MM.1S (cell line): ENCODE results near the gene CDT1.

Experiments
- DNase-seq: peaks from one replicate; pipeline ENCODE4 v3.0.0-alpha.2; 2015
- H2AFZ ChIP-seq: fragments of 300-600 bp; sonication (generic); 2 replicates; pipeline ENCODE4 v1.6.0; 2016; ENCODE audit warnings: antibody characterized with exemption, low read length
- H3F3A ChIP-seq: fragments of 300-600 bp; sonication (generic); 2 replicates; pipeline ENCODE4 v1.6.1; 2016; ENCODE audit warnings: mild to moderate bottlenecking, antibody characterized with exemption, low read length, moderate library complexity, mixed read lengths; ENCODE audit not compliant: insufficient read depth
- H3K27ac ChIP-seq: fragments of 300-600 bp; sonication (generic); 2 replicates; pipeline ENCODE4 v1.5.1; 2016; ENCODE audit warnings: mild to moderate bottlenecking, low read length
- H3K27me3 ChIP-seq: fragments of 300-600 bp; sonication (generic); replicated peaks from 2 replicates; pipeline ENCODE4 v1.6.0; 2016; ENCODE audit warnings: low read length; ENCODE audit not compliant: insufficient read depth
- H3K36me3 ChIP-seq: fragments of 300-600 bp; sonication (generic); replicated peaks from 2 replicates; pipeline ENCODE4 v1.6.1; 2016; ENCODE audit warnings: mild to moderate bottlenecking, low read length, mixed read lengths; ENCODE audit not compliant: insufficient read depth
- H3K4me1 ChIP-seq: fragments of 300-600 bp; sonication (generic); 2 replicates; pipeline ENCODE4 v1.6.1; 2016; ENCODE audit warnings: low read length, mixed read lengths
- H3K4me2 ChIP-seq: fragments of 300-600 bp; sonication (generic); 2 replicates; pipeline ENCODE4 v1.6.0; 2016; ENCODE audit warnings: low read depth, low read length
- H3K4me3 ChIP-seq: fragments of 300-600 bp; sonication (generic); 2 replicates; pipeline ENCODE4 v1.5.1; 2016; ENCODE audit warnings: low read length, mixed read lengths
- H3K79me2 ChIP-seq: fragments of 300-600 bp; sonication (generic); 2 replicates; pipeline ENCODE4 v1.6.1; 2016; ENCODE audit warnings: mixed run types, low read length, mixed read lengths
- H3K9ac ChIP-seq: fragments of 300-600 bp; sonication (generic); 2 replicates; pipeline ENCODE4 v1.6.1; 2016; ENCODE audit warnings: low read length, mixed read lengths
- H3K9me2 ChIP-seq: fragments of 300-600 bp; sonication (generic); replicated peaks from 2 replicates; pipeline ENCODE4 v1.6.1; 2016; ENCODE audit warnings: mild to moderate bottlenecking, low read length, mixed read lengths; ENCODE audit not compliant: insufficient read depth
- H3K9me3 ChIP-seq: fragments of 300-600 bp; sonication (generic); replicated peaks from 2 replicates; pipeline ENCODE4 v1.6.1; 2016; ENCODE audit warnings: mild to moderate bottlenecking, low read length, mixed read lengths; ENCODE audit not compliant: insufficient read depth
- H4K20me1 ChIP-seq: fragments of 300-600 bp; sonication (generic); 2 replicates; pipeline ENCODE4 v1.6.1; 2016; ENCODE audit warnings: mild to moderate bottlenecking, low read length, moderate library complexity, mixed read lengths; ENCODE audit not compliant: insufficient read depth
- CTCF ChIP-seq: fragments of 300-600 bp; sonication (generic); IDR thresholded peaks from 2 replicates; pipeline ENCODE4 v1.5.1; 2016; ENCODE audit warnings: antibody characterized with exemption, low read length, mixed read lengths
- EZH2 ChIP-seq: fragments of 300-600 bp; sonication (generic); optimal IDR thresholded peaks from 2 replicates; pipeline ENCODE3; 2017; ENCODE audit warnings: low read depth, mild to moderate bottlenecking, antibody characterized with exemption, low read length, mixed read lengths
- EZH2phosphoT487 ChIP-seq: fragments of 300-600 bp; sonication (generic); IDR thresholded peaks from 2 replicates; pipeline ENCODE4 v1.6.1; 2018; ENCODE audit warnings: antibody characterized with exemption, low read length

The CDT1 gene

GRCh38 chr16:88768071-88768783 is 35.4 kb upstream of the CDT1 start:
- Histone ChIP-seq H4K20me1 (peaks cover 23% of the 10 kb centered on the region), H3K79me2 (peaks cover 94% of the 10 kb centered on the region), H3K4me2 (no peak overlapping the region)

GRCh38 chr16:88769617-88770460 is 33.8 kb upstream of the CDT1 start:
- Histone ChIP-seq H3K36me3 (no peaks in the 10 kb centered on the region), H3K27me3 (no peaks in the 10 kb centered on the region), H3K9ac (no peak overlapping the region), H3F3A (no peaks in the 10 kb centered on the region), H2AFZ (no peak overlapping the region), H3K4me2 (no peak overlapping the region), H3K79me2 (peaks cover 96% of the 10 kb centered on the region), H3K9me3 (no peaks in the 10 kb centered on the region), H4K20me1 (peaks cover 27% of the 10 kb centered on the region), H3K4me1 (no peaks in the 10 kb centered on the region), H3K27ac (no peak overlapping the region), H3K4me3 (no peak overlapping the region), H3K9me2 (no peaks in the 10 kb centered on the region)
- no peak for DNase-seq
- TF ChIP-seq CTCF (no peak), EZH2phosphoT487 (no peak), EZH2 (no peak)

More at GRCh38 chr16:88768071-88768783, 35.4 kb upstream of the CDT1 start:
- no peak overlapping the region for H3K4me3 ChIP-seq
- H3K27me3 ChIP-seq = no peaks in the 10 kb centered on the region
- H3K9me2 ChIP-seq = no peaks in the 10 kb centered on the region
- H2AFZ ChIP-seq = no peak overlapping the region
- H3K9ac ChIP-seq = no peak overlapping the region
- TF ChIP-seq EZH2phosphoT487 = no peak
- no peak for TF ChIP-seq CTCF
- TF ChIP-seq EZH2 = no peak
- no peak for DNase-seq
- H3K36me3 ChIP-seq = no peaks in the 10 kb centered on the region
- H3F3A ChIP-seq = no peaks in the 10 kb centered on the region
- no peak overlapping the region for H3K27ac ChIP-seq
- no peaks in the 10 kb centered on the region for H3K9me3 ChIP-seq
- no peaks in the 10 kb centered on the region for H3K4me1 ChIP-seq

- TF ChIP-seq EZH2 (no peak), EZH2phosphoT487 (no peak), CTCF (no peak)
- no peaks in the 10 kb centered on the region for H3K27me3 ChIP-seq
- no peaks in the 10 kb centered on the region for H3F3A ChIP-seq
- H3K9me3 ChIP-seq = no peaks in the 10 kb centered on the region
- no peak overlapping the region for H3K27ac ChIP-seq
- no peaks in the 10 kb centered on the region for H3K9me2 ChIP-seq
- no peaks in the 10 kb centered on the region for H3K4me1 ChIP-seq
- H3K9ac ChIP-seq = no peak overlapping the region
- no peak overlapping the region for H3K4me3 ChIP-seq
- no peak for DNase-seq
- H3K4me2 ChIP-seq = no peak overlapping the region
- H3K79me2 ChIP-seq = peaks cover 98% of the 10 kb centered on the region
- peaks cover 24% of the 10 kb centered on the region for H4K20me1 ChIP-seq
- no peaks in the 10 kb centered on the region for H3K36me3 ChIP-seq
- H2AFZ ChIP-seq = no peak overlapping the region
Measured at GRCh38 chr16:88770461-88771293, 32.9 kb upstream of the CDT1 start.
